HUES6 (cell line): Measurements from ENCODE around the gene CCNL2.
"Not testable (repeated sequence)": the region's sequence is repeated elsewhere in the genome, so short reads cannot be mapped to it uniquely, and the experiment has no call there.

Experiments used
- H3K27ac ChIP-seq: 2 replicates; pipeline ENCODE4 v1.7.0; 2013; ENCODE audit warnings: low read depth, mild to moderate bottlenecking, low read length, inconsistent platforms
- H3K27me3 ChIP-seq: 2 replicates; pipeline ENCODE4 v1.6.1; 2013; ENCODE audit warnings: low read length; ENCODE audit not compliant: control insufficient read depth, insufficient read depth
- H3K36me3 ChIP-seq: 2 replicates; pipeline ENCODE4 v1.6.1; 2013; ENCODE audit warnings: low read length; ENCODE audit not compliant: control insufficient read depth, insufficient read depth
- H3K4me1 ChIP-seq: 2 replicates; pipeline ENCODE4 v1.6.1; 2013; ENCODE audit warnings: low read length; ENCODE audit not compliant: control insufficient read depth, insufficient read depth
- H3K4me3 ChIP-seq: 2 replicates; pipeline ENCODE4 v1.5.1; 2013; ENCODE audit warnings: low read depth, low read length
- H3K9ac ChIP-seq: one replicate; pipeline ENCODE4 v1.6.1; 2013; ENCODE audit warnings: mild to moderate bottlenecking, low read length
- H3K9me3 ChIP-seq: 2 replicates; pipeline ENCODE4 v1.6.1; 2013; ENCODE audit warnings: low read depth, low read length; ENCODE audit not compliant: control insufficient read depth, insufficient read depth

The CCNL2 gene

GRCh38 chr1:1403653-1404052, 4.5 kb upstream of the CCNL2 start:
- H3K27me3 ChIP-seq, result no peaks in the 10 kb centered on the region
- H3K27ac ChIP-seq, result no peak overlapping the region
- peaks cover 15% of the 10 kb centered on the region for H3K4me1 ChIP-seq
- no peaks in the 10 kb centered on the region for H3K9me3 ChIP-seq
- H3K36me3 ChIP-seq, result peaks cover 73% of the 10 kb centered on the region
- no peak overlapping the region for H3K9ac ChIP-seq
- H3K4me3 ChIP-seq, result no peak overlapping the region

GRCh38 chr1:1402901-1403392, 3.8 kb upstream of the CCNL2 start:
- H3K4me1 ChIP-seq, result peaks cover 15% of the 10 kb centered on the region
- H3K27me3 ChIP-seq, H3K9me3 ChIP-seq, H3K4me3 ChIP-seq, H3K27ac ChIP-seq, H3K9ac ChIP-seq: not testable (repeated sequence)
- peaks cover 72% of the 10 kb centered on the region for H3K36me3 ChIP-seq

DNA sequence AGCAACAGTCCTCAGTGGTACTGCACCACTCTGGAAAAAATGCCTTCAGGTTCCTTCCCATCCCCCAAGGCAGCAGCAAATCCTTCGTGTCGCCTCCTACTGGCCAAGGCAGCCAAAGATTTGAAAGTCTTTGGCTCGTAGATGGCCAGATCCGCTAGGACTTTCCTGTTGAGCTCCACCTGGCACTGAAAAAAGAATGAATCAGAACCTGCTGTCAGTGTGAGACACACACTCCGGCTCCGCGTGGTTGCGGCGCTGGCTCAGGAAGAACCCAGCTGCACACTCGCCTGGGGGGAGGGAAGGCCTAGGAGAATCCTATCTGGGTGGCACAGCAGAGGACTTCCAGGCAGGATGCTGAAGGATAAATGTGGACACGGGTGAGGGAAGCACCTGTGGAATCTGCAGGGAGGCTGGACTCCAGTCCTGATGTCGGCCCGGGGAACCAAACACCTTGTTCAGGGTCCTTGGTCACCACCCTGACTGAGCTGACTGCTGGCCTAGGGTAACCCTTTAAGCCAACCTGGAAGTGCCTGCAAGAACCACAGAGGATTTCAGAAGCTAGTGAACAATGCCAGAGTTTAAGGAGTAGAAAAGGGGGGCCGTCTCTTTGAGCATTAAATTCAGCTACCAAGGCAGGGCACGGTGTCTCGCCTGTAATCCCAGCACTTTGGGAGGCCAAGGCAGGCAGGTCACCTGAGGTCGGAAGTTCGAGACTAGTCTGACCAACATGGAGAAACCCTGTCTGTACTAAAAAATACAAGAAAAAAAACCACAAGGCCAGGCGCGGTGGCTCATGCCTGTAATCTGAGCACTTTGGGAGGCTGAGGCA, 3.2 kb upstream of the CCNL2 start:
- Histone ChIP-seq H3K9me3 (no peaks in the 10 kb centered on the region), H3K4me1 (peaks cover 18% of the 10 kb centered on the region), H3K27me3 (no peaks in the 10 kb centered on the region), H3K36me3 (peaks cover 75% of the 10 kb centered on the region), H3K27ac (no peak overlapping the region), H3K9ac (no peak overlapping the region), H3K4me3 (no peak overlapping the region)

- peaks cover 80% of the 10 kb centered on the region for H3K36me3 ChIP-seq
- H3K9ac ChIP-seq, result no peak overlapping the region
- no peaks in the 10 kb centered on the region for H3K27me3 ChIP-seq
- no peak overlapping the region for H3K27ac ChIP-seq
- H3K9me3 ChIP-seq, result no peaks in the 10 kb centered on the region
- peaks cover 18% of the 10 kb centered on the region for H3K4me1 ChIP-seq
- H3K4me3 ChIP-seq, result no peak overlapping the region
Measured at GRCh38 chr1:1401457-1402010, 2.4 kb upstream of the CCNL2 start.

GRCh38 chr1:1400576-1401456, 1.7 kb upstream of the CCNL2 start:
- peak overlapping the region; percentile 97 for H3K9ac ChIP-seq
- H3K36me3 ChIP-seq, result peaks cover 77% of the 10 kb centered on the region
- no peak overlapping the region for H3K27ac ChIP-seq
- H3K4me1 ChIP-seq, result peaks cover 12% of the 10 kb centered on the region
- H3K27me3 ChIP-seq, result no peaks in the 10 kb centered on the region
- peak overlapping the region; percentile 99 for H3K4me3 ChIP-seq
- no peaks in the 10 kb centered on the region for H3K9me3 ChIP-seq

GRCh38 chr1:1399872-1400575, 889 bp upstream of the CCNL2 start:
- Histone ChIP-seq H3K9ac (peak overlapping the region; percentile 97), H3K27ac (peak overlapping the region; percentile 92), H3K36me3 (peaks cover 77% of the 10 kb centered on the region), H3K27me3 (no peaks in the 10 kb centered on the region), H3K4me3 (peak overlapping the region; percentile 99), H3K9me3 (no peaks in the 10 kb centered on the region), H3K4me1 (peaks cover 12% of the 10 kb centered on the region)

DNA sequence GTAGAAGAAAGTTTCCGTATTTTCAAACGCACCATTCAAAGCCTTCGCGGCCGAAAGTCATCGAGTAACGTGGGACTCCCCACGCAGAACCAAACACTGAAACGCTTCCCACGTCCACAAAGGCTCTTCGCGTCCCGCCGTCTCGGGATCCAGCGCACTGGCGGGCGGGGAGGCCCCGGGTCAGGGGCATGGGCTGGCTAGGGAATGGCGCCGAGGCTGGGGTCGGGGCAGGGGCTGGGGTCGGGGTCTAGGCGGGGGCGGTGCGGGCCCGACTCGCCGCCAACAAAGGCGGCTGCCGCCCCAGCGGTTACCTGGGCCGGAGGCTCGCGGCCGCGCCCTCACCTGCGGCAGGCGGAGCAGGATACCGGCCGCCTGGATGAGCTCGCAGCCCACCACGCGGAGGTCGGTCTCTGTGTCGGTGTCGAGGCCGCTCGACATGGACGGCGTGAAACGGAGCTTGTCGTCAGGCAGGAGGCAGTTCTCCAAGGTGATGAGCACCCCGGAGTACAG, 403 bp downstream of the CCNL2 start:
- Histone ChIP-seq H3K4me1 (peaks cover 12% of the 10 kb centered on the region), H3K36me3 (peaks cover 78% of the 10 kb centered on the region), H3K27ac (peak overlapping the region; percentile 92)

DNA sequence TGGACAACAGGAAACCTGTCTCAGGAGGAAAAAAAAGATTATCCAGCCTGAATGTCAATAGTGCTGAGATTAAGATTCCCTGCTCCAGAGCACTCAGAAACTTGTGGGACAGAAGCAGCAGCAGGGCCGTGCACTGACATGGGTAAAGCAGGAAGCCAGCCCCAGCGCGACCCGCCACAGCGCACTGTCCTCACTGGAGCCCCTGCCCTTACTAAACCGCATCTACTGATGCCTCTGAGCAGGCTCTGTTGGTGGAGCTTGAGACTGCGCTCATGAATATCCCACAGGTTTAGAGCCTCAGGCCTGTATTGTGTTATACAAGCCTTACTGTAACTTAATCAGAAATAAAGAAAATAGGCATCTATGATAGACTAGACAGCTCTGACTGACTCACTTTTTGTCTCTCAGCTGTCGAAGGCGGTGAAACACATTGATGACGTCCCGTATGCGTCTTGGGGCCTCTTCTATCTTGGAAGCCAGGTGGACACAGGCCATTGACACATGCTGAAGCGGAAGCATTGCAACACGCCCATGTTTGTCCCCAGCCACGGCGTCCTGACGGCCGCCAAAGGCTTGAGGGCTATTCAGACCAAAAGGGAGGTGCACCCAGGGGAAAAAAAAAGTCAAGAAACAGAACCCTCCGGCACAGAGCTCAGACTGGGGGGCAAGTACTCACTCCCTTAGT, 1.2 kb downstream of the CCNL2 start:
- Histone ChIP-seq H3K4me3 (peak overlapping the region; percentile 99), H3K4me1 (peaks cover 12% of the 10 kb centered on the region), H3K9me3 (no peaks in the 10 kb centered on the region), H3K27me3 (no peaks in the 10 kb centered on the region), H3K27ac (peak overlapping the region; percentile 92; the same call in 1 of the 2 replicates), H3K9ac (peak overlapping the region; percentile 100), H3K36me3 (peaks cover 79% of the 10 kb centered on the region)

More for the DNA sequence above, 403 bp downstream of the CCNL2 start:
- no peaks in the 10 kb centered on the region for H3K27me3 ChIP-seq
- H3K9ac ChIP-seq, result peak overlapping the region; percentile 100
- H3K4me3 ChIP-seq, result peak overlapping the region; percentile 99
- H3K9me3 ChIP-seq, result no peaks in the 10 kb centered on the region

DNA sequence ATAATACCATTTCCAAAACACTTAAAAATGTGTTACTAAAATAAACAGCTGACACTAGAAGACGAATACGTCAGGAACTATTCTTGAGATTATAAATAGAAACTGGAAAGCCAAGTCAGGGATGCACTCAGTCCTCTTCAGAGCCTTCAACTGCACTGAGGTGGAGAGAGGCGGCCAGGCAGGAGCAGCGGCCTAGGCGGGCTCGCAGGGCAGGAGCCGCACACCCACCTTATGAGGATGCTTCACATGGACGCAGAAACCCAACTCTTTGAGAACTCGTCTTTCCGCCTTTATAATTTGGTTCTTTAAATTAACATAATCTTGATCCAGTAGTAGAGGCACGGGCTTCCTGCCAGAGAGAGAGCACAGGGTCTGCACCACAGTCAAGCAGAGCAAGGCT, 4.0 kb downstream of the CCNL2 start:
- peaks cover 79% of the 10 kb centered on the region for H3K36me3 ChIP-seq
- H3K4me1 ChIP-seq, result peaks cover 8% of the 10 kb centered on the region
- no peaks in the 10 kb centered on the region for H3K9me3 ChIP-seq
- H3K9ac ChIP-seq, result no peak overlapping the region
- no peak overlapping the region for H3K4me3 ChIP-seq
- no peak overlapping the region for H3K27ac ChIP-seq
- no peaks in the 10 kb centered on the region for H3K27me3 ChIP-seq

DNA sequence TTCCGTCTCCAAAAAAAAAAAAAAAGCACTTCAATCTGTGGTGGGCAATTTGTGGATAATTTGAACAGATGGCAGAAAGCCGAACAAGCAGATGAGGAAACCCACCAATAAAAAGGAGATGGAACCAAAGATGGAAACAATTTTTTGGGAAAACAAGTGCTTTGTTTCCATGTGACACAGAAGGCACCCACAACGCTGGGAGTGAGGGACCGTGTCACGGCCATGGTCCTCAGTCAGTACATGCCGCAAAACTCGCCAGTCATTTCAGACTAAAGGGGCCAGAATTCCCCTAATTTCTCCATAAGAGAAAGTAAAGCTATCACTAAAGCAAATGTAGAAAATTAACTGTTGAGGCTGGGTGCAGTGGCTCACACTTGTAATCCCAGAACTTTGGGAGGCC, 5.0 kb downstream of the CCNL2 start:
- H3K27ac ChIP-seq, result no peak overlapping the region
- no peak overlapping the region for H3K9ac ChIP-seq
- peaks cover 86% of the 10 kb centered on the region for H3K36me3 ChIP-seq
- peaks cover 7% of the 10 kb centered on the region for H3K4me1 ChIP-seq
- no peak overlapping the region for H3K4me3 ChIP-seq
- H3K27me3 ChIP-seq, result no peaks in the 10 kb centered on the region
- H3K9me3 ChIP-seq, result no peaks in the 10 kb centered on the region
